Neutrophil (primary cell): ENCODE measurements around the gene ZBED1.

ENCODE experiments used
- H3K27ac ChIP-seq: fragments of 200-600 bp; sonication (generic); 2 replicates; pipeline ENCODE4 v1.5.1; 2016; ENCODE audit warnings: mild to moderate bottlenecking, moderate library complexity
- H3K27me3 ChIP-seq: fragments of 200-600 bp; sonication (generic); 2 replicates; pipeline ENCODE4 v1.6.0; 2016; ENCODE audit warnings: mild to moderate bottlenecking
- H3K36me3 ChIP-seq: fragments of 200-600 bp; sonication (generic); 2 replicates; pipeline ENCODE4 v1.5.1; 2017
- H3K4me1 ChIP-seq, 2 experiments: fragments of 200-600 bp in 1 of 2; sonication (generic) in 1 of 2; 1 replicate in 1 of 2; 2 replicates in 1 of 2; pipeline versions ENCODE4 v1.5.1 to v1.6.1; 2013 to 2016; ENCODE audit warnings: low read depth in 1 of 2, low read length in 1 of 2, mild to moderate bottlenecking in 1 of 2, moderate library complexity in 1 of 2; ENCODE audit not compliant: control insufficient read depth in 1 of 2, insufficient read depth in 1 of 2
- H3K4me3 ChIP-seq, 2 experiments: fragments of 200-600 bp in 1 of 2; sonication (generic) in 1 of 2; 1 replicate in 1 of 2; 2 replicates in 1 of 2; pipeline ENCODE4 v1.5.1; 2013 to 2016; ENCODE audit warnings: low read depth in 1 of 2, low read length in 1 of 2, mild to moderate bottlenecking in 1 of 2, moderate library complexity in 1 of 2
- H3K9me3 ChIP-seq: fragments of 200-600 bp; sonication (generic); 2 replicates; pipeline ENCODE4 v1.5.1; 2016
- TF ChIP-seq, protein P1 (sequence below): fragments of 200-600 bp; sonication (generic); IDR thresholded peaks from 2 replicates; pipeline ENCODE4 v1.5.1; 2016; ENCODE audit warnings: antibody characterized with exemption

ZBED1 gene

DNA sequence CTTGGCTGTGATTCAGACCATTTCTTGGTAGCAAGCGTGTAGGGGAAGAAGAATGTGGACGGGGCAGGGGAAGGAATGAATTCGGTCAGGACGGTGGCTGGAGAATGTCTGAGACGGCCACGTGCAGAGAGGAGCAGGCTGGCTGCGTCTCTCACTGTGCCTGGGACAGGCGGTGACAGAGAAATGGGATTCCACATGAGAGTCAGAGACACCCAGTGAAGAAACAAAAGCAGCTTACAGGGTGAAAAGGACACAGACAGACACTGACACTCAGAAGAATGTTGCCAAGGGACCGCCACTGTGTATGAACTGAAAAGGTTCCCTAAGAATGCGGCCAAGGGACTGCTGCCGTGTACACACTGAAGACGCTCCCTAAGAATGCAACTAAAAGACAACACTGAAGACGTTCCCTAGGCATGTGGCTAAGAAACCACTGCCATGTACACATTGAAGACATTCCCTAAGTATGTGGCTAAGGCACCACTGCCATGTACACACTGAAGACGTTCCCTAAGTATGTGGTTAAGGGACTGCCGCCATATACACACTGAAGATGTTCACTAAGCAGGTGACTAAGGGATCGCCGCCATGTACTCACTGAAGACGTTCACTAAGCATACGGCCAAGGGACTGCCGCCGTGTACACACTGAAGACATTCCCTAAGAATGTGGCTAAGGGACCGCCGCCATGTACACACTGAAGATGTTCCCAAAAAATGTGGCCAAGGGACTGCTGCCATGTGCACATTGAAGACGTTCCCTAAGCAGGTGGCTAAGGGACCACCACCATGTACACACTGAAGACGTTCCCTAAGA is 49.1 kb downstream of the ZBED1 start:
- Histone ChIP-seq H3K27me3 (no peaks in the 10 kb centered on the region), H3K36me3 (peaks cover 2% of the 10 kb centered on the region), H3K4me1 (no peaks in the 10 kb centered on the region), H3K4me3 (no peak overlapping the region), H3K27ac (no peak overlapping the region), H3K9me3 (no peaks in the 10 kb centered on the region)
- TF ChIP-seq, protein P1, sequence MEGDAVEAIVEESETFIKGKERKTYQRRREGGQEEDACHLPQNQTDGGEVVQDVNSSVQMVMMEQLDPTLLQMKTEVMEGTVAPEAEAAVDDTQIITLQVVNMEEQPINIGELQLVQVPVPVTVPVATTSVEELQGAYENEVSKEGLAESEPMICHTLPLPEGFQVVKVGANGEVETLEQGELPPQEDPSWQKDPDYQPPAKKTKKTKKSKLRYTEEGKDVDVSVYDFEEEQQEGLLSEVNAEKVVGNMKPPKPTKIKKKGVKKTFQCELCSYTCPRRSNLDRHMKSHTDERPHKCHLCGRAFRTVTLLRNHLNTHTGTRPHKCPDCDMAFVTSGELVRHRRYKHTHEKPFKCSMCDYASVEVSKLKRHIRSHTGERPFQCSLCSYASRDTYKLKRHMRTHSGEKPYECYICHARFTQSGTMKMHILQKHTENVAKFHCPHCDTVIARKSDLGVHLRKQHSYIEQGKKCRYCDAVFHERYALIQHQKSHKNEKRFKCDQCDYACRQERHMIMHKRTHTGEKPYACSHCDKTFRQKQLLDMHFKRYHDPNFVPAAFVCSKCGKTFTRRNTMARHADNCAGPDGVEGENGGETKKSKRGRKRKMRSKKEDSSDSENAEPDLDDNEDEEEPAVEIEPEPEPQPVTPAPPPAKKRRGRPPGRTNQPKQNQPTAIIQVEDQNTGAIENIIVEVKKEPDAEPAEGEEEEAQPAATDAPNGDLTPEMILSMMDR, result no peak

DNA sequence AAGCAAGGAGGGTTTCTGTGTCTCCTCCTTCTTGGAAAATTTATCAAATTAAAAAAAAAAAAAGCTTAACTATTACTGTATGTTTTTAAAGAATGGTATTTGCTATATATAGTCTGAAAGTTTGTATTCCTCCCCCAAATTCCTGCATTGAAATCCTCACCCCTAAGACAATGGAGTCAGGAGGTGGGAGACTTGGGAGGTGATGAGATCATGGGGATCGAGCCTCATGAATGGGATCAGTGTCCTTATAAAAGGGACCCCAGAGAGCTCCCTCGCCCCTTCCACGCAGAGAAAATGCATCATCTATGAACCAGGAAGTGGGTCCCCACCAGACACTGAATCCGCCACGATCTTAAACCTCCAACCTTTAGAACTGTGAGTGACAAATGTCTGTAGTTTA is 50.1 kb downstream of the ZBED1 start:
- Histone ChIP-seq H3K27me3 (no peaks in the 10 kb centered on the region), H3K27ac (no peak overlapping the region), H3K4me3 (no peak overlapping the region), H3K36me3 (peaks cover 2% of the 10 kb centered on the region), H3K4me1 (no peaks in the 10 kb centered on the region), H3K9me3 (no peaks in the 10 kb centered on the region)
- TF ChIP-seq, protein P1, result no peak

DNA sequence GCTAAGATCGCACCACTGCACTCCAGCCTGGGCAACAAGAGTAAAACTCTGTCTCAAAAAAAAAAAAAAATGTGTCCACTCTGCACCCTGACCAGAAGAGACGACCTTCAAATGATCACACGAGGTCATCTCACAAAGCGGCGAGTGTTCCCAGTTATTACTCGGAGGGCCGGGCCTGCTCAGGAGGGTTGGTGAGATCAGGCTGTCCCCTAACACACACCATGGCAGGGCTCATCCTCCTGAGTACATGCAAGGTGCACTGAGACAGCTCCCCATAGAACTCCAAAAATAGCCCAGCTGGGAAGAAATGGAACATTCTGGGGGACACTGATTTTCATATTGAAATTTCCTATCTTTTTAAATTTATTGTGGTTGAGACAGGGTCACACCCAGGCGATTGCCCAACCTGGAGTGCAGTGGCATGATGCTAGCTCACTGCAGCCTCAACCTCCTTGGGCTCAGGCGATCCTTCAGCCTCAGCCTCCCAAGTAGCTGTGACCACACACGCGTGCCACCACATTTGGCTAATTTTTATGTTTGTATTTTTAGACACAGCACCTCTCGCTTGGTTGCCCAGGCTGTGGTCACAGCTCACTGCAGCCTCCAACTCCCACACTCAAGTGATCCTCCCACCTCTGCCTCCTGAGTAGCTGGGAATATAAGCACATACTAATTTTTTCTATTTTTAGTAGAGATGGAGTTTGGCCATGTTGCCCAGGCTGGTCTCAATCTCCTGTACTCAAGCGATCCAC is 51.5 kb downstream of the ZBED1 start:
- TF ChIP-seq, protein P1, result no peak
- Histone ChIP-seq H3K9me3 (no peaks in the 10 kb centered on the region), H3K27ac (no peak overlapping the region), H3K36me3 (peaks cover 2% of the 10 kb centered on the region), H3K4me1 (no peaks in the 10 kb centered on the region), H3K4me3 (no peak overlapping the region), H3K27me3 (no peaks in the 10 kb centered on the region)

DNA sequence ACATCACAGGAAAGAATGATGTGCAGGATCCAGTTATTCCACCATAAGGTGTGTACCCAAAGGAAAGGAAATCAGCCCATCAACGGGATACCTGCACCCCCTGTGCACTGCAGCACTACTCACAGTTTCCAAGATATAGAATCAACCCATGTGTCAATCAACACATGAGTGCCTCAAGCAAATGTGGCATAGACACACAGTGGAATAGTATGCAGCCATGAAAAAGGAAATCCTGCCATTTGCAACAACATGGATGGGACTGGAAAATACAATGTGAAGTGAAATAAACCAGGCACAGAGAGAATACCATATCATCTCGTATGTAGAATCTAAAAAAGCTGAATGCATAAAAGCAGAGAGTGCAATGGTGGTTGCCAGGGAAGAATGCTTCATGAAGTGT is 53.3 kb downstream of the ZBED1 start:
- H3K36me3 ChIP-seq, result peaks cover under 1% of the 10 kb centered on the region
- H3K4me1 ChIP-seq, result no peaks in the 10 kb centered on the region
- TF ChIP-seq, protein P1, result no peak

DNA sequence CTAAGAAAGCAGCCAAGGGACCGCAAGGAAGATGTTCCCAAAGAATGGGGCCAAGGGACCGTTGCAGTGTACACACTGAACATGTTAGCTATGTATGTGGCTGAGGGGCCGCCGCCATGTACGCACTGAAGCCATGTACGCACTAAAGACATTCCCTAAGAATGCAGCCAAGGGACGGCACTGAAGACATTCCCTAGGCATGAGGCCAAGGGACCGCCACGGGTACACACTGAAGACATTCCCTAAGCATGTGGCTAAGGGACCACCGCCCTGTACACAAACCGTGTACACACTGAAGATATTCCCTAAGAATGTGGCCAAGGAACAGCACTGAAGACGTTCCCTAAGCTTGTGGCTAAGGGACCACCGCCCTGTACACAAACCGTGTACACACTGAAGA is 54.0 kb downstream of the ZBED1 start:
- no peak overlapping the region for H3K4me3 ChIP-seq
- no peaks in the 10 kb centered on the region for H3K27me3 ChIP-seq
- H3K4me1 ChIP-seq, result no peaks in the 10 kb centered on the region
- H3K27ac ChIP-seq, result no peak overlapping the region
- H3K36me3 ChIP-seq, result no peaks in the 10 kb centered on the region
- TF ChIP-seq, protein P1, result no peak
- no peaks in the 10 kb centered on the region for H3K9me3 ChIP-seq

More for the DNA sequence above, 53.3 kb downstream of the ZBED1 start:
- H3K27me3 ChIP-seq, result no peaks in the 10 kb centered on the region
- H3K27ac ChIP-seq, result no peak overlapping the region
- H3K9me3 ChIP-seq, result no peaks in the 10 kb centered on the region
- H3K4me3 ChIP-seq, result no peak overlapping the region
